K562 (cell line): ENCODE results near the gene MECR. TPM values are rescaled to one million over a fixed set of nuclear protein-coding genes. Genes with fewer than 3 reads are reported as not detected.

ENCODE experiments used
- CEBPG ChIP-seq, 3 experiments: fragments of 200-800 bp in 1 of 3; sonication (Bioruptor generic) in 1 of 3; sonication (generic) in 1 of 3; formaldehyde crosslinking in 1 of 3; IDR thresholded peaks in 2 of 3; conservative IDR thresholded peaks in 1 of 3; 2 replicates each; pipeline versions ENCODE4 v1.6.1 to v1.8.0; 2016 to 2022; ENCODE audit warnings: missing compliant biosample characterization in 2 of 3, missing genetic modification characterization in 2 of 3, mild to moderate bottlenecking in 1 of 3, missing genetic modification reagents in 1 of 3
- CREM ChIP-seq: IDR thresholded peaks from 2 replicates; pipeline ENCODE4 v1.6.1; 2014; ENCODE audit warnings: antibody characterized with exemption, low read depth
- EWSR1 ChIP-seq: fragments of 450-650 bp; IDR thresholded peaks from 2 replicates; pipeline ENCODE4 v1.6.1; 2018; ENCODE audit warnings: borderline replicate concordance, mild to moderate bottlenecking, low read depth, moderate library complexity; ENCODE audit not compliant: partially characterized antibody
- HNRNPH1 ChIP-seq: fragments of 200-400 bp; formaldehyde crosslinking; optimal IDR thresholded peaks from 2 replicates; pipeline ENCODE3; 2017; ENCODE audit warnings: low read depth, mild to moderate bottlenecking, low read length, moderate library complexity
- POLR3A ChIP-seq: IDR thresholded peaks from 2 replicates; pipeline ENCODE4 v1.6.1; 2011; ENCODE audit warnings: borderline replicate concordance, mild to moderate bottlenecking, moderate library complexity; ENCODE audit not compliant: insufficient read length, insufficient read depth; ENCODE audit errors: extremely low read depth
- RBM15 ChIP-seq: fragments of 200-400 bp; formaldehyde crosslinking; IDR thresholded peaks from 2 replicates; pipeline ENCODE4 v1.6.1; 2018; ENCODE audit warnings: mild to moderate bottlenecking, low read length, moderate library complexity; ENCODE audit not compliant: insufficient read depth
- ZNF444 ChIP-seq: fragments of 250-450 bp; sonication (Bioruptor Pico); IDR thresholded peaks from 2 replicates; pipeline ENCODE4 v1.4.0; 2020; ENCODE audit warnings: mild to moderate bottlenecking, moderate library complexity
- ZNF507 ChIP-seq: conservative IDR thresholded peaks from 2 replicates; pipeline ENCODE4 v1.6.1; 2017; ENCODE audit warnings: missing genetic modification characterization, missing compliant biosample characterization
- ZNF668 ChIP-seq: fragments of 250-450 bp; sonication (Bioruptor Pico); IDR thresholded peaks from 2 replicates; pipeline ENCODE4 v1.8.0; 2022; ENCODE audit warnings: mild to moderate bottlenecking, inconsistent platforms
- polyA plus RNA-seq, 8 experiments: library from polyadenylated mRNA; depleted of rRNA in 4 of 8; stranded (reverse) in 5 of 8; unstranded in 3 of 8; fragments of >200 nt; fragmentation: Nextera tagmentation in 2 of 8; fragmentation: Illumina TruSeq in 1 of 8; extraction: Ambion mirVana in 2 of 8; extraction: Trizol in 1 of 8; gene quantifications; 2 replicates each; pipeline versions ENCODE4 v1.2.1 to v1.2.3, GENCODE V29; 2011 to 2014; ENCODE audit warnings: inconsistent platforms in 1 of 8, missing spikeins in 1 of 8
- total RNA-seq, 7 experiments: library from RNA; depleted of rRNA in 6 of 7; stranded (reverse); fragments of >200 nt in 6 of 7; fragmentation: Illumina TruSeq in 2 of 7; extraction: Trizol in 2 of 7; gene quantifications; 2 replicates each; pipeline versions ENCODE4 v1.2.1 to v1.2.3, GENCODE V29; 2011 to 2021; ENCODE audit warnings: low replicate concordance in 1 of 7
- TF ChIP-seq, protein P1 (sequence below): fragments of 250-450 bp; sonication (Bioruptor Pico); IDR thresholded peaks from 2 replicates; pipeline ENCODE4 v1.8.0; 2022; ENCODE audit warnings: inconsistent platforms

MECR gene
- total and polyA plus RNA-seq, 9 of the 15 experiments (the other 6 are each of a cell fraction or from before 2014, with no cell fraction given) = 10.4 to 58.6 (median 42.9) TPM

DNA sequence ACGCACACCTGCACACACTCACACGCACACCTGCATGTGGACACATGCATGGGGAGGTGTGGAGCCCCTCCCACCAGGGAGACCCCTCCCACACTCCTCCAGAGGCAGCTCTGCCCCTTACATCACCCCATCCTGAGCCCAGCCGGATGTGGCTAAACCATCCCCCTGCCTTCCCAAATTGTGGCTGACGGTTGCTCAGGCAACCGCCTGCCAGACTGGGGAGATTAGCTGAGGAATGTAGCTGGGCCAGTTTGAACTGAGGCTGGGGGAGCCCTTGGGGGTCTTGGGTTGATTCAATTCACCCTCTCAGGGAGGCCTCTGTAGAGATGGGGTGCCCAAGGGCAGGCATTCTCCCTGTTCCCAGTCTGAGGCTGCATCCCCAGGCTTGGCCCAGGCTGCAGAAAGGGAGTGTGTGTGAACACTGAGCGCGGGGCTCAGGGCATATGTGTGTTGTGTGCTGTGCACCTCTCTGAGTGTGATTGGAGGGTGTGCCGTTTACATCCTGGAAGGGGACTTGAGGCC, 18.5 kb upstream of the MECR start (continued):
- TF ChIP-seq CREM (no peak), ZNF444 (CRISPR knock-in tag) (no peak), EWSR1 (no peak), POLR3A (no peak), RBM15 (no peak), ZNF507 (no peak), ZNF668 (CRISPR knock-in tag) (no peak), HNRNPH1 (no peak), CEBPG (CRISPR knock-in tag; IDR thresholded peaks at IDR 0.05) (no peak; the same call in 1 of the 2 replicates), CEBPG (tag; conservative IDR thresholded peaks at IDR 0.05 in 1 of 2, IDR thresholded peaks at IDR 0.05 in 1 of 2) (0 out of 4 replicates have a peak, but pooled peaks of 1 of the 2 experiments have one; percentile 52)
- TF ChIP-seq, protein P1, sequence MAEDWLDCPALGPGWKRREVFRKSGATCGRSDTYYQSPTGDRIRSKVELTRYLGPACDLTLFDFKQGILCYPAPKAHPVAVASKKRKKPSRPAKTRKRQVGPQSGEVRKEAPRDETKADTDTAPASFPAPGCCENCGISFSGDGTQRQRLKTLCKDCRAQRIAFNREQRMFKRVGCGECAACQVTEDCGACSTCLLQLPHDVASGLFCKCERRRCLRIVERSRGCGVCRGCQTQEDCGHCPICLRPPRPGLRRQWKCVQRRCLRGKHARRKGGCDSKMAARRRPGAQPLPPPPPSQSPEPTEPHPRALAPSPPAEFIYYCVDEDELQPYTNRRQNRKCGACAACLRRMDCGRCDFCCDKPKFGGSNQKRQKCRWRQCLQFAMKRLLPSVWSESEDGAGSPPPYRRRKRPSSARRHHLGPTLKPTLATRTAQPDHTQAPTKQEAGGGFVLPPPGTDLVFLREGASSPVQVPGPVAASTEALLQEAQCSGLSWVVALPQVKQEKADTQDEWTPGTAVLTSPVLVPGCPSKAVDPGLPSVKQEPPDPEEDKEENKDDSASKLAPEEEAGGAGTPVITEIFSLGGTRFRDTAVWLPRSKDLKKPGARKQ = no peak
- TF ChIP-seq, all 486 proteins: peak for 23
